HG03060 (cell line): ENCODE data around the gene SLC12A8.

Source experiments
- ATAC-seq: cut with Tn5 transposase; IDR thresholded peaks from one replicate; pipeline ENCODE4 v1.9.1; 2021; ENCODE audit warnings: low read depth, moderate number of reproducible peaks; ENCODE audit not compliant: unreplicated experiment

The SLC12A8 gene

DNA sequence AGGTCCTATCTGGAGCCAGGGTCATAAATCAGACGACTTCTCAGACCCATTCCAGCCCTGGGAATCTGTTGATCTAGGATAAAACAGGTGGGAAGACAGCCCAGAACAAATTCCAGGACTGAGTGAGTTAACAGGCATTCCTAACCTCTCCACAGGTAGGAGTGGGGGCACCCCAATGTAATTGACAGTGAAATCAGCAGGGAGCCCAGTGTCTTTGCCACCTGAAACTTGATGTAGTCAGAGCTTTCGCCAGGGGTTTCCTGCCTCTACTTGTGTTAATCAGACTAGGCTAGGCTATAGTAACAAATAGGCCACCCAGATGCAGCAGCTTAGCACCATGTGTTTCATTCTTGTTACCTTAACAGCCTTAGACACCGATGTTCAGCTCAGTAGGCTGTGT, 154.0 kb downstream of the SLC12A8 start:
- ATAC-seq: no peak

DNA sequence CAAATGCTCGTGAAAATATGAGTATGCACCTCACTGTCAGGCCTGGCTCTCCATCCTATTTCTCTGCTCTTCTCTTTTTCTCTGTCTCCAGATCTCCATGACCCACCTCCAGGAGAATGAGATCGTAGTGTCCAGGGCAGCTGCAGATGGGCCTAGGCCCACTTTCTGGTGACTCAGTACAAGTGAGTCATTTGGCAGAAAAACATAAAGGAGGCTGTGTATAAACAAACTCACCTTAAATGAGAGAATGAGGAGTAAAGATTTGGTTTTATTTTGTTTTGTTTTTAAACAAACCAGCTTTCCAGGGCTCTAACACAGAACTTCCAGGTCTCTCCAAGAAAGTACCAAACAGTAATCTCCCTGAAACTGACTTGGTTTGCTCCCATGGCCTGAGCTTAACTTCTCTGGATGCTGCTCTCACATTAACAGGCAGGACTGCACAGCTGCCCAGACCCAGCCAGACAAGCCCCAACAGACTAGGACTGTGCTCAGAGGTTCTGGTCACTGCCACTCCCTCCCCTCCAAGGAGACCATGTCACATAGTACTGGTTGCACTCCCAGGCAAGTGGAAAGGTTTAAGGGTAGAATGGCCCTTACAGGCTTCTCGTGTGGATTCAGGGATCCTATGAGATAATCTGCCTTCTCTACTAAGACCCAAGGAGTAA, 155.2 kb downstream of the SLC12A8 start:
- ATAC-seq: no peak

DNA sequence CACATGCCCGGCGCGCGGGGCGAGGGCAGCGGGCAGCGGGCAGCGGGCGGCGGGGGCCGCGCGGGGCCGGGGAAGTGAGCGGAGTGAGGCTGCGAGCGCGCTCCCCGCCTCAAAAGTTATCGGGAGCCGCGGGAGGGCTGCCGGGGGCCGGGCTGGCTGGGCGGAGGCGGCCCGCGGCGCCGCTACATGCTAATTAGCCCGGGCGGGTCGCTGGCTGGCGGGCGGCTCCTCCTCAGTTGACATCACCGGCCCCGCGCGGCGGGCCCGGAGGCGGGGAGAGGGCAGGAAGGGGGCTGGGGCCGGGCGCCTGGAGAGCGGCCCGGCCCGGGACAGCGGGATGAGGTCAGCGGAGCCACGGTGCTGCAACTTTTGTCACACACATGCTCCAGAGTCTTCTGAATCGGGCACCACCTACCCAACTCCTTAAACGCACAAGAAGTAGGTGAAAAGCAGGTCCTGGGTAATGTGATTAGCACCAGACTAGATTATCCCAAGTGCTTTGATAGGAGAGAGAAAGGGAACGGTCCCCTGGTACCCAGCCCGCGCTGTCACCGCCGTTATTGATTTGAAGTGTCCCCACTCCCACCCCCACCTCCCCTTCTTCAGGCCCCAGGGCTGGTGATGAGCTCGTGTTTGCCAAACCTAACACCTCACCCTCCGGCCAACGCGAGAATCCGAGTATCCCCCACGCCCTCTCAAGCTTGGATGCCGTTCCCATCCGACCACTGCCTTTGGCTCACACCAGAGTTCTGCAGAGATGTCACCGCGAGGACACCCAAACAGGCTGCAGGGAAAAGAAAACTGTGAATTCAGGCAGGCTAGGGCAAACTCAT, 156.4 kb downstream of the SLC12A8 start, which contains the start of gene HEG1:
TSS of gene HEG1 (minus strand) at position 85 of the 833 bp plus-strand sequence. CDS start 107 bp downstream, outside the sequence.
- no peak for ATAC-seq

DNA sequence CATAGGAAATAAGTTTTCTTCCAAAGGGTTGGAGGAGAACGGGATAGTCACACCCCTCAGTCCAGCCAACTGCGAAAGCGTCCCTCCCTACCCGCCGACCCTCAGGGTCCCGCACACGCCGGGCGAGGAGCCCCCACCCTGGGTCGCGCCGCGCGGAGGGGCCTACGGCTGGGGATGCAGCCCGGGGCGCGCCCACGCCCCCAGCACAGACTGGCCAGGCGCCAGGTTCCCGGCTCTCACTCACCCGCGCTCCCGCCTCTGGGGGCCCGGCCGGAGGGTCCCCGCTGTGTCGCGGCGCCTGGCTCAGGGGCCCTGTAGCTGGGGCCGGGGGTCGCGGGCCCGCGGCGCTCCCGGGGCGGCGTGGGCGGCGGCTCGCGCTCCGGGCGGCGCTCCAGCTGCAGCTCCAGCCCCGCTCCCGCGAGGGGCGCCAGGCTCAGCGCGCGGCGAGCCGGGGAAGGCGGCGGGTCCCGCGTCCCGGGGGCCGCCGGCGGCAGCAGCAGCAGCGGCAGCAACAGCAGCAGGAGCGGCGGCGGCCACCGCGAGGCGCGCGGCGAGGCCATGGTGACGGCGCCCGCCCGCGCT, 157.1 kb downstream of the SLC12A8 start:
- no peak for ATAC-seq

DNA sequence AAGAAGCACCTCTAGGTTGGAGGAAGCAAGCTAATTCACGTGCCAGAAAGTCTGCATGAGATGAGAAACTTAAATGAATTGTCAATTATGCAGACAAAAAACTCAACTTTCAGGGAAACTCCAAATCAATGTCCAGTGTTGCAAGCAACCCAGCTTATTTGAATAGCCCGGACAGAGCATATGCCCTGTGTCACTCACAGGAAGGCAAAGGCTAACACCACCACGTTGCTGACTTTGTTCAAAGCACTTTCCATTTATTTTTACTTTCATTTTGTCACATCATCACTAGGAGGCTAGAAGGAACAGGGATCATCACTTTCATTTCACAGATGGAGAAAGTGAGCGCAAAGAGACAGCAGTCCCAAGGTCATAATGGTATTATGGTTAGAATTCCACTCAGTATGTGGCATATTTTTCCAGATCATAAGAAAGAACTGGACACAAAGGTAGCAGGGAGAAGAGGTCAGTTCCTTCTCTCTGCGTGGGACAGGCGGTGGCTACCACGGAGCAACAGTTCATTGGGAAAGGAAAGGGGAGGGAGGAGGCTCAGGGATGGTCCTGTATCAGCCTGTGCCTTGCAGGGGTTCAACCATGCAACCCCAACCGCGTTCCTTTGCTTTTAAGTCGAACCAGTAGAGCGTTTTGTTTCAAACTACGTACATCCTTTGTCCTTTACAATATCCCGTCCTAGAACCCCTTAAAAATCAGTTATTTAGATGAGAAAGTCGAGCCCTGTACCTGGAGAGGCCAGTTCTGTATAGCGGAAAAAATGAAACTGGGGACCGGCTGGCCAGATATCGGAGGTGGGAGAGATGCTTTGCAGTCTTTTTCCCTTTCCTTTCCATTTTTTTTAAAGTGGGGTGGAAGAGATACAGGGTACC, 157.9 kb downstream of the SLC12A8 start:
- ATAC-seq: no peak

DNA sequence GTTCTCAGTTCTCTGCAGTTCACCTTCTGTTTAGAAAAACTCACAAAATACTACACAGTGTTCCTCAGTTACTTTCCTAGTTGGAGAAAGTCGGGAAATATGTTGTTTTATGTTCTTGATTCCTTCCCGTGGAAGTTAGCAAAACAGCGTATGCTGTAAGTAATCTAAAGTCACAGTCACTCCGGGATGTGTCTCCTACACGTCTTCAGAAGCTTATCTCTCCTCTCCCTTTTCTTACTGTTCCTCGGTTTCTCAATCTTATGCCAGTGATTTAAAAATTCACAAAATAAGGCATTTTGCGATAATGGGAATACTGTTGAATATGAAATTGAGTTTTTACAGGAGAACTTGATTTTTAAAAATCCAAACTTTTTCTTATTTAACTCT, 158.5 kb downstream of the SLC12A8 start:
- ATAC-seq: no peak

DNA sequence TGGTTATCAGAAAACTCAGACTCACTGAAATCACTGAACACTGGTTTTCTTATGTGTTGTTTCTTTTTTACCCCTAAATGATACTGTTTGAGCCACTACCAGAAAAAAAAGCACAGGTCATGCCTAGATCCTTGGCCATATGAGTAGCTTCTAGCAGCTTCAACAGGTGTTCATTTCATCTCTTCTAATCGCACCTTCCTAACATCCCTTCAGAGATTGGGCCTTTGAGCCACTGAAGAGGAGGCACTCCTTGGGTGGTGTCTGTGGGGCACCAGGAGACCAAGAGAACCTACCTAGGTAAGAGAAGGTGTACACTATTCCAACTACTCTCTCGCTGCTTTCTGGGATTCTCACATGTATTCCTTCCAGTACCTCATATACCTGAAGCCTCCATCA, 159.2 kb downstream of the SLC12A8 start:
- ATAC-seq: no peak

DNA sequence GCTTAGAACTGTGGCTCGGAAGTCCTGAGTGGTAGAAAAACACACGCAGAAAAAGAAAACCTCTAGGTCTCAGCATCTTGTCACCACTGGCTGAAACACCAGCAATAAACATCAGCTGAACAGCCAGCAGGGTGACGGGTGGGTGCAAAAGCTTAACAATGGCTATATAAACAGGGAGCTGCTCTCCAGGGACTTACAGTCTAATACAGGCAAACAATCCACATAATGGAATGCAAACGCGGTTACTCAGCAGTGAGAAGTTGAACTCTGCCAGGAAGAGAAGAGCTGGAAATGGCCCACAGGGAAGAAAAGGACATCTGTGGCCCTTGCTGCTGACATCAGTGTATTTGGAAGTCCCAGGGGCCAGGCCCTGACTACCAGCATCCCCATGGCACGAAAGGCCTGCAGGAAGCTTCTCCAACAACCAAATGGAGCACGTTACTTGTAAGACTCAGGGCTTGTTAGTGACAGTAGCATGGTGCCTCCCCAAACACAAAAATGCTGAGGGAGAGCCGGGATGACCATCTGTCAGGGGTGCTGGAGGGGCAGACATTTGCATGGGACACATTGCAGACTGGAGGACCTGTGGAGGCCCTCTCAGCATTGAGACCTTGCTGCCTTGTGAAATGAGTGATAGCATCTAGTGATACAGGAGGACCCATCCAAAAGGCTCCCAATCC, 159.8 kb downstream of the SLC12A8 start:
- ATAC-seq: no peak

DNA sequence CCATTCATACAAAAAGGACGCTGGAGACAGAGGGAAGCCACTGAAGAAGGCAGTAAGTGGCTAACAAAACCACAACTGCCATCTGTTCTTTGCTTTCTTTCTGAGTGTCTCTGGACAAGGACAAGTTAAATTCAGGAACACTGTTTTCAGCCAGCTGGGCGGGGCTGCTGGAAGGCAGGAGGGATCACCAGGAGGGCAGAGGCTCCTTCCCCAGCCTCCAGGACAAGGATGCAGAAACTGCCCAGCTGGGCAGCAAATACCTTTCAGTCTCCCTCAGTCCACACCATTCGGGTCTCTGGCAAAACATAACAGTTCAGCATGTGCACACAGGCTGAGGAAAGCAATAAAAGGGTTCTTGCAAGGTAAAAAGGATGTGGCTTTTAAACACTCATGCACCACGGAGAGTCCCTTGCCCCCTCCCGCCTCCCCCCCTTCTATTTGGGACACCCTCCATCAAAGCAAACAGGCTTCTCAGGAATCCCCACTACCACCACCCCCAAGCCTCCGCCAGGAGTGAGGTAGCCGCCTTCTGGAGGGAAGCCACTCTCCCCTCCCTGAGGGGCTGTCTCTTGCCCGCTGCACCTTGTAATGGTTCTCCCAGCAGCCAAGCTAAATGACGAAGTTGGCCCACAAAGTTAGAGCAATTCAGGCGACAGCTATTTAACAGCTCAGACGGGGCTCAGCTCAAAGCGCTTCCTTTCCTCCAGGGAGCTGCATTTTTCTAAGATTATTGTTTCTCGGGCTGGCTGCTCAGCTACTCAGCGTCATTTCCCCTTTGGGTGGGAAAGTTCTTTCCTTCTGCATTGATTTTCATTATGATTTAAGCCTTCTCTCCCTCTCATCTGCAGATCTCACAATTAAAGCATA, 160.6 kb downstream of the SLC12A8 start:
- no peak for ATAC-seq

DNA sequence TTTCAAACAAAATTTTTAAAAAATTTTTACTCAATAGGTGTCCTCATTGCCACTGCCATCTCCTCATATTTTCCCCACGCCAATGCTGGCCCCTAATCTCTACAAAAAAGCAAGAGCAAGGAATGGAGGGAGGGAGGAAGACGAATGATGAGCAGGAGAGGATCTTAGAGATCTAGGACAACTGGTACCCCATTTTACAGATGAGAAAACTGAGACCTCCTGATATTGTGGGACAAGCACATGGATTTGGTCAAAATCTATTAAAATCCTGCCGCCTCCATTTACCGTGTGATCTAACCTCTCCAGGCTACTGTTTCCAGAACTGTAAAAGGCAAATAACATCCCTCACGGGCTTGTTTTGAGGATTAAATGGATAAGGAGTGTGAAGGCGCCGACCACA, 161.3 kb downstream of the SLC12A8 start:
- no peak for ATAC-seq

DNA sequence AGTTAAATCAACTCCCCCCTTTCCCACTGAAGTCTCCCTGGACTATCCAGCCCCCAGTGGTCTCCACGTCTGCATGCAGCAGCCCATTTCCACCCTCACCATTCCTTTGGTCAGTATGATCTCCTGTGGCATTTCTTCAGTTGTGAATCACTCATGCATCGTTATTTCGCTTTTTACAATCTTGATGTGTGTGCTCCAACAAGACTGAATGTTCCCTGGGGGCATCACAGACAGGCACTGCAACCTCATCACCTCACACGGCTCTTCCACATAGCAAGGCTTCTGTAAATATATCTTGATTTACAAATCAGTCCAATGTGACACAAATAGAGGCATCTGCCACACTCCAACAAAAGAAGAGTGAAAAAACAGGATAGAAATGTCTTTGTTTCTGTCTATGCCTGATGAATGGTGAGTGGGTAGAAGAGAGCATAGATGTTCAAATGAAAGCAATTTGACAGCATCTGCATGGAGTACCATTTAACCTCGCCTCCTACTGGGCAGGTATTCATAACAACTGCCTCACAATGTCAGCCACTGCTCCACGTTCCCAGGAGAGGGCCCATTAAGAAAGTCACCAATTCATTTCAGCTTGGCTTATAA, 162.0 kb downstream of the SLC12A8 start:
- ATAC-seq: no peak

DNA sequence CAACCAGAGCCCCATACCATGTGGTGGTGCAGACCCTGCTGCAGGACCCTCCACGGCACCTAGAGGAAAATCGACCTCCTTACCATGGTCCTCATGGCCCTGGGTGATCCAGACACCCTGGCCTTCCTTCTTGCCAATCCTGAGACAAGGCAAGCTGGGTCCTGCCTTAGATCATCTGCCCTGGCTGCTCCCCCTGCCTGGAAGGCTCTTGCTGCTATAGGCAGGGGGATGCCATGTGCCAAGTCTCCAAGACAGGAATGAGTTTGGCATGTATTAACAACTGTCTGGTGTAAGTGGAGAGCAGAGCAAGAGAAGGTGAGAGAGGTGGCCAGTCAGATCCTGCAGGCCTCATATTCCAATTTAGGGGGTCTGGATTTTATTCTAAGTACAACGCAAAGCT, 164.3 kb downstream of the SLC12A8 start:
- no peak for ATAC-seq

DNA sequence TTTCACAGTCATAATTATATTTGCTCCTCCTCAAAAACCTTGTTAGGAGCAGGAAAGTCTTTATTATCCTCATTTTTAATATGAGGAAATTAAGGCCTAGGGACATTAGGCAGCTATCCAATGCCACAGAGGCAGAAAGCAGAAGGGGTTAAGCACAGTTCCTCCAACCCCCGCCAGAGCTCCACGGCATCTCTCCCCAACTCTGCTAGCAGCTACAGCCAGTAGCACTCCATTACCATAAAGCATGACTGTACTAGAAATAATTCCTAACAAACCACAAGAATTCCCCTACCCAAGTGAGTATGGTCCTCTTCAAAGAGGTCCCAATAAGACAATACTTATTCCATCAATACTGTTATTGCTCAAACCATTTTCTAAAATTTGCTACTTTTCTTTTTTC, 166.6 kb downstream of the SLC12A8 start:
- no peak for ATAC-seq

DNA sequence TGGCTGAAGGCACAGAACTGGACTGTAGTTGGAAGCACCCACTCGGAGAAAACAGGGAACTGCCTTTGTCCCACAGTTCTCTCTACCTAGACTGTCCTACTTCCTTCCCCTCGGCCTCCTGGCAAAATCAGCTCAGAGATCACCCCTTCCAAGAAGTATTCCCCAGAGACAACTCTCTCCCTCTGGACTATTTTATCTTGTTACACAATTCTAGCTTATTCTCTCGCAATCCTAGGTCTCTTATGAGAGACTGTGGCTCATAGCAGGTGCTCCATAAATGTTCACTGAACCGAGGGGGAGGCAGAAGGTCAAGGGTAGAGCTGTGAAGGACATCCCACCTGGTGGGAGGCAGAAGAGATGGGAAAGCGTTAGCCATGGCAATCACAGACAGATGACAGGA, 167.4 kb downstream of the SLC12A8 start:
- no peak for ATAC-seq

DNA sequence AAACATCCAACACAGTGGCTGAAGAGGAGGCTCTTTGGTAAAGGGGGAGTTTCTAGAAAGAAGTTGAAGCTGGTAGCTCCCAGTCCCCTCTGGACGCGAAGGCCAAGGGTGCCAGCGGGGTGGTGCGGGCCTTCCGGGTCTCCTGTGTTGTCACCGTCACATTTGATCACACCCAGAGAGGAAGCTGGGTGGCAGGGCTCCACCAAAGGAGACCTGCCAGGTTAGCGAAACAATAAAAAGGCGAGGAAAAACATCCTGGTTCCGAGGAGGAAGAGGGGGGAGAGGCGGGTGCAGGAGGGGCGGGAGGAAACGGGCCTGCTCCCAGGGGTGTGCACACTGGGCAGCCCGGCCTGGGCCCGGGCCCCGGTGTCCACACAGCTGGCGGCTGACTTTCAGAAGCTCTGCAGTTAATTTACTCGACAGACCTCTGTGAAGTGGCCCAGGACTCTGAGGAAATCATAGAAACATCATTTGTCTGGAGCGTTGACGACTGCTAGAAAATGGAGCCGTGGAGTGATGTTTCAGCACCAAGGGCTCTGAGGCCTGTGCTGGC, 168.9 kb downstream of the SLC12A8 start:
- ATAC-seq: no peak

DNA sequence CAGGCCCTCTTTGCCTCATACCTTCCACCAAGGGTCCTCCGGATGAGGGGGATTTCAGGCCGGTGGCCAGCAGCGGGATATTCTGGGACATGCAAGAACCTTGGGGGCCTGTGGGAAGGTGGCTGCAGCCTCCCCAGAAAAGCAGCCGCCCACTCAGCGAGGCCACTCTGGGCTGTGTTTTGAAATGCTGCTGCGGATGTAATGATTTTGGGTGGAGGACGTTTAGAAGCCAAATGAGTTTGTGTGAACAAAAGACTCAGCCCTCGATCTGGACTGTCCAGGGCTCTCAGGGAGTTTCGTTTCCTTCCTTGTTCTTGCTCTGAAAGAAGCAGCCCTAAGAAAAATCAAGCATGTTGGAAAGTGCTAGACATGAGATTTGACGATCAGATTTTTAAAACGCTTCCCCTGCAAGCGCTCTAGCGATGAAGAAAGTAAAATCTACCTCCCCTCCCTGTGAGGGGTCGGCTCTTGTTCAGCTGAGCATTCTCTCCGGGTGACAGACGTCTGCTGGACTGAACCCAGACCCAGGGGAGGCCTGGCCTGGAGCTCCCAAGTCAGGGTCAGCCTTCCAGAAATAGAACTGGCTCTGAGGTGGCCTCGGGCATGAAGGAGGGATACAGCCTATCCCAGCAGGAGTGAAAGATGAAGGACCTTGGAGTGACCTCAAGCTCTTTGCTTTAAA, 169.7 kb downstream of the SLC12A8 start:
- no peak for ATAC-seq

DNA sequence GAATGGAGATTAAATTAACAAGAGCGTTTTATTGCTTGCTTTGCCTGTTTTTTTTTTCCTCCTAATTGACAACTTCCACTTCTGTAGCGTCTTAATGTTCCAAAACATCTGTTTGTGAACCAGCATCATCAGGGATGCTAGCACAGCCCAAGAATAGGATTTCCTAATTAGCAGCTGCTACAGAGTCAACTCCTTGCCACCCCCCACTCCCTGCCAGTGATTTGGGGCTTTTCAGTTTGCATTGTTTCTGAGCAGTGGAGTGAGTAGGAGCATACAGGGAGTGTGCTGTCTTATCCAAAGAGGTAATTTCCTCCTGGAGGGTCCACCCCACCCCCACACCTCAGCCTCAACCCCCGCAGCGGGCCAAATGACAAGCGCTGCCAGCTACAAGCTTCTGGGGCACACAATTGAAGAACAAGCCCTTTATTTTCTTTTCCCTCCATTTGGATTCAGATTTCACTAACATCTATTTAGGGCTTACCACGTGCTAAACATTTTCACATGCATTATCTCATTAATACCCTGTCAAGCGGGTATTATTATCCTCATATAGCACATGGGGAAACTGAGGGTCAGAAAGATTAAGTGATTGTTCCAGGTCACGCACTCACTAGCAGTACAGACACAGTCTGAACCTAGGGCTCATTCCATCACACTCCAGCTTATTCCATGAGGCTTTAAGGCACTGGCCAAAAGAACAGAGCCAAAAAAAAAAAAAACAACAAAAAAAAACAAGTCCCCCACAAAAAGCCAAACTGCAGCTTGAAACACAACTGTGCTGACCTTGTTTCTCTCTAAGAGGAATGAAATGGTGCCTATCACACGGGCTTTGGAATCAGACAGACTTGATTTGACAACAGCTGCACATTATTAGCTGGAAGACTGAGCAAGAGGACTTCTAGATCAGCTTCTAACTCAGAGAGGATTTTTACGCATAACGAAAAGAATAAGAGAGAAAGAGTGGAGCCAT, 173.1 kb downstream of the SLC12A8 start:
- no peak for ATAC-seq
